Measurements from ENCODE around the gene CSF1R.

DNA sequence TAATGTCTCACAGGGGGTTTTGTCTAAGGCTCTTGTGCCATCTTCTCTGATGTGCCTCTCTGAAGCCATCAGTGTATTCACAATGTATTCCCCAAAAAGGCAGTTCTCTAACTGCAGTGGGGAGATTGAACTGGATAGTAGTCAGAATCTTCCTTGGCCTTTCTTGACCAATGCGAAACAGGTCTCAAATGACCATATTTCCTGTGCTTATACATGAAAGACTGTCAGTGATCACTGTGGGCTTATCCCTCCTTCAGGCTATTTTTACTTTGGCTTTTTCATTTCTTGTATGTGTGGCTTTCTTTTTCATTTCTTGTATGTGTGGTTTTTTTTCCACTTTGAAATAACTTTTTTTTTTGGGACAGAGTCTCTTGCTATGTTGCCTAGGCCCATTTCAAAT is 66.1 kb downstream of the CSF1R start:
- TF ChIP-seq POLR2AphosphoS5 (IDR thresholded peaks at IDR 0.05) (no peak), EP300 (IDR thresholded peaks at IDR 0.05) (no peak), POLR2A (IDR thresholded peaks at IDR 0.05) (no peak)
- TF ChIP-seq, protein P1, sequence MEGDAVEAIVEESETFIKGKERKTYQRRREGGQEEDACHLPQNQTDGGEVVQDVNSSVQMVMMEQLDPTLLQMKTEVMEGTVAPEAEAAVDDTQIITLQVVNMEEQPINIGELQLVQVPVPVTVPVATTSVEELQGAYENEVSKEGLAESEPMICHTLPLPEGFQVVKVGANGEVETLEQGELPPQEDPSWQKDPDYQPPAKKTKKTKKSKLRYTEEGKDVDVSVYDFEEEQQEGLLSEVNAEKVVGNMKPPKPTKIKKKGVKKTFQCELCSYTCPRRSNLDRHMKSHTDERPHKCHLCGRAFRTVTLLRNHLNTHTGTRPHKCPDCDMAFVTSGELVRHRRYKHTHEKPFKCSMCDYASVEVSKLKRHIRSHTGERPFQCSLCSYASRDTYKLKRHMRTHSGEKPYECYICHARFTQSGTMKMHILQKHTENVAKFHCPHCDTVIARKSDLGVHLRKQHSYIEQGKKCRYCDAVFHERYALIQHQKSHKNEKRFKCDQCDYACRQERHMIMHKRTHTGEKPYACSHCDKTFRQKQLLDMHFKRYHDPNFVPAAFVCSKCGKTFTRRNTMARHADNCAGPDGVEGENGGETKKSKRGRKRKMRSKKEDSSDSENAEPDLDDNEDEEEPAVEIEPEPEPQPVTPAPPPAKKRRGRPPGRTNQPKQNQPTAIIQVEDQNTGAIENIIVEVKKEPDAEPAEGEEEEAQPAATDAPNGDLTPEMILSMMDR (IDR thresholded peaks at IDR 0.05): no peak

Measured in stomach (tissue), 4 donors.